Astrocyte (in vitro differentiated cells and primary cell): ENCODE data around the gene USP14. TPM values are rescaled to one million over a fixed set of nuclear protein-coding genes. Genes with fewer than 3 reads are reported as not detected.

Experiments
- DNase-seq: peaks from one replicate; pipeline ENCODE4 v3.0.0-alpha.2; 2010; ENCODE audit warnings: low read depth
- FAIRE-seq: peaks from 2 replicates; lab custom pipeline; 2011; peaks lifted over from hg19 to GRCh38; lab: Jason Lieb, UNC
- H2AFZ ChIP-seq: 2 replicates; pipeline ENCODE4 v1.6.0; 2012; ENCODE audit warnings: low read depth, low read length, inconsistent platforms
- H3K27ac ChIP-seq: 2 replicates; pipeline ENCODE4 v1.5.1; 2011; ENCODE audit warnings: low read depth, low read length, inconsistent platforms
- H3K27me3 ChIP-seq: 2 replicates; pipeline ENCODE4 v1.6.0; 2011; ENCODE audit warnings: low read length, inconsistent platforms; ENCODE audit not compliant: insufficient read depth
- H3K36me3 ChIP-seq: 2 replicates; pipeline ENCODE4 v1.5.1; 2011; ENCODE audit warnings: low read length, inconsistent platforms; ENCODE audit not compliant: insufficient read depth
- H3K4me1 ChIP-seq: 2 replicates; pipeline ENCODE4 v1.5.1; 2011; ENCODE audit warnings: low read length, inconsistent platforms; ENCODE audit not compliant: insufficient read depth
- H3K4me2 ChIP-seq: 2 replicates; pipeline ENCODE4 v1.6.0; 2012; ENCODE audit warnings: low read length, inconsistent platforms
- H3K4me3 ChIP-seq: 2 replicates; pipeline ENCODE4 v1.5.1; 2011; ENCODE audit warnings: low read depth, mild to moderate bottlenecking, low read length, inconsistent platforms; ENCODE audit not compliant: insufficient read depth
- H3K79me2 ChIP-seq: 2 replicates; pipeline ENCODE4 v1.6.0; 2012; ENCODE audit warnings: mild to moderate bottlenecking, low read length, inconsistent platforms; ENCODE audit not compliant: insufficient read depth
- H3K9ac ChIP-seq: 2 replicates; pipeline ENCODE4 v1.6.0; 2012; ENCODE audit warnings: mild to moderate bottlenecking, low read length, inconsistent platforms
- H3K9me3 ChIP-seq: 2 replicates; pipeline ENCODE4 v1.5.1; 2012; ENCODE audit warnings: low read depth, mild to moderate bottlenecking, low read length, inconsistent platforms; ENCODE audit not compliant: insufficient read depth
- H4K20me1 ChIP-seq: 2 replicates; pipeline ENCODE4 v1.6.0; 2012; ENCODE audit warnings: low read length, inconsistent platforms; ENCODE audit not compliant: insufficient read depth
- H3K27ac Mint-ChIP-seq: one replicate; pipeline ENCODE4 v1.8.0; 2021; ENCODE audit warnings: mild to moderate bottlenecking, mixed read lengths; ENCODE audit not compliant: unreplicated experiment
- H3K27me3 Mint-ChIP-seq: one replicate; pipeline ENCODE4 v1.8.0; 2021; ENCODE audit warnings: low read depth, mixed read lengths; ENCODE audit not compliant: unreplicated experiment
- H3K36me3 Mint-ChIP-seq: one replicate; pipeline ENCODE4 v1.8.0; 2021; ENCODE audit warnings: low read depth, mixed read lengths; ENCODE audit not compliant: unreplicated experiment
- H3K4me1 Mint-ChIP-seq: one replicate; pipeline ENCODE4 v1.8.0; 2021; ENCODE audit warnings: low read depth, mixed read lengths; ENCODE audit not compliant: unreplicated experiment
- H3K4me3 Mint-ChIP-seq: one replicate; pipeline ENCODE4 v1.8.0; 2021; ENCODE audit warnings: mild to moderate bottlenecking, moderate library complexity, mixed read lengths; ENCODE audit not compliant: unreplicated experiment
- H3K9me3 Mint-ChIP-seq: one replicate; pipeline ENCODE4 v1.8.0; 2021; ENCODE audit warnings: mild to moderate bottlenecking, mixed read lengths; ENCODE audit not compliant: unreplicated experiment
- CTCF ChIP-seq: IDR thresholded peaks from 2 replicates; pipeline ENCODE4 v1.5.1; 2011; ENCODE audit warnings: low read depth, mild to moderate bottlenecking, inconsistent platforms, low read length, moderate library complexity; ENCODE audit not compliant: insufficient read depth
- EZH2 ChIP-seq: IDR thresholded peaks from 2 replicates; pipeline ENCODE4 v1.6.1; 2012; ENCODE audit warnings: mild to moderate bottlenecking, low read length, inconsistent platforms; ENCODE audit not compliant: insufficient read depth
- total RNA-seq: library from RNA; stranded (reverse); gene quantifications from 2 replicates; pipeline ENCODE4 v1.2.1, GENCODE V29; 2021

The USP14 gene
- total RNA-seq, 1 donor from 2014 or later: 102 TPM

- Histone ChIP-seq H3K79me2 (no peaks in the 10 kb centered on the region), H3K9me3 (no peaks in the 10 kb centered on the region), H3K9ac (no peak overlapping the region), H3K27me3 (no peaks in the 10 kb centered on the region), H2AFZ (no peak overlapping the region), H4K20me1 (peaks cover 6% of the 10 kb centered on the region), H3K4me3 (no peak overlapping the region), H3K27ac (no peak overlapping the region), H3K4me2 (no peak overlapping the region), H3K4me1 (no peaks in the 10 kb centered on the region), H3K36me3 (peaks cover 28% of the 10 kb centered on the region)
- no peaks in the 10 kb centered on the region for H3K9me3 Mint-ChIP-seq
- no peaks in the 10 kb centered on the region for H3K27me3 Mint-ChIP-seq
- H3K36me3 Mint-ChIP-seq: peaks cover 2% of the 10 kb centered on the region
- TF ChIP-seq CTCF (no peak), EZH2 (no peak)
- H3K27ac Mint-ChIP-seq: no peak overlapping the region
- DNase-seq (no peak), FAIRE-seq (no peak)
- H3K4me3 Mint-ChIP-seq: no peak overlapping the region
- H3K4me1 Mint-ChIP-seq: no peaks in the 10 kb centered on the region
Observed at GRCh38 chr18:227902-228301, 69.5 kb downstream of the USP14 start.

- Histone ChIP-seq H3K9me3 (no peaks in the 10 kb centered on the region), H4K20me1 (peaks cover 6% of the 10 kb centered on the region), H3K79me2 (no peaks in the 10 kb centered on the region), H3K4me3 (no peak overlapping the region), H3K4me1 (no peaks in the 10 kb centered on the region), H3K27me3 (no peaks in the 10 kb centered on the region), H3K36me3 (peaks cover 22% of the 10 kb centered on the region), H3K4me2 (no peak overlapping the region), H3K27ac (no peak overlapping the region), H2AFZ (no peak overlapping the region), H3K9ac (no peak overlapping the region)
- Mint-ChIP-seq H3K4me1 (no peaks in the 10 kb centered on the region), H3K27me3 (no peaks in the 10 kb centered on the region), H3K36me3 (peaks cover 2% of the 10 kb centered on the region), H3K4me3 (no peak overlapping the region), H3K9me3 (no peaks in the 10 kb centered on the region), H3K27ac (no peak overlapping the region)
- DNase-seq: peak; percentile 6
- TF ChIP-seq EZH2: no peak
- TF ChIP-seq CTCF: no peak
- no peak for FAIRE-seq
Observed at GRCh38 chr18:228586-228985, 70.2 kb downstream of the USP14 start.

- H3K27me3 ChIP-seq: no peaks in the 10 kb centered on the region
- no peak for FAIRE-seq
Observed at GRCh38 chr18:231563-231962, 73.2 kb downstream of the USP14 start.

More at GRCh38 chr18:231563-231962, 73.2 kb downstream of the USP14 start:
- Mint-ChIP-seq H3K9me3 (no peaks in the 10 kb centered on the region), H3K4me1 (no peaks in the 10 kb centered on the region), H3K36me3 (peaks cover 2% of the 10 kb centered on the region), H3K4me3 (no peak overlapping the region), H3K27me3 (no peaks in the 10 kb centered on the region), H3K27ac (no peak overlapping the region)
- no peaks in the 10 kb centered on the region for H3K79me2 ChIP-seq
- no peaks in the 10 kb centered on the region for H3K9me3 ChIP-seq
- peaks cover 6% of the 10 kb centered on the region for H4K20me1 ChIP-seq
- H3K36me3 ChIP-seq: peaks cover 8% of the 10 kb centered on the region
- no peak overlapping the region for H3K9ac ChIP-seq
- H3K4me3 ChIP-seq: no peak overlapping the region
- TF ChIP-seq CTCF (no peak), EZH2 (no peak)
- no peak for DNase-seq
- no peaks in the 10 kb centered on the region for H3K4me1 ChIP-seq
- no peak overlapping the region for H2AFZ ChIP-seq
- H3K4me2 ChIP-seq: no peak overlapping the region
- no peak overlapping the region for H3K27ac ChIP-seq
